MM.1S (cell line): ENCODE data around the gene KIAA1328.

Experiments used
- EZH2 ChIP-seq: fragments of 300-600 bp; sonication (generic); optimal IDR thresholded peaks from 2 replicates; pipeline ENCODE3; 2017; ENCODE audit warnings: low read depth, mild to moderate bottlenecking, antibody characterized with exemption, low read length, mixed read lengths
- EZH2phosphoT487 ChIP-seq: fragments of 300-600 bp; sonication (generic); IDR thresholded peaks from 2 replicates; pipeline ENCODE4 v1.6.1; 2018; ENCODE audit warnings: antibody characterized with exemption, low read length
- TF ChIP-seq, protein P1 (sequence below): fragments of 300-600 bp; sonication (generic); IDR thresholded peaks from 2 replicates; pipeline ENCODE4 v1.5.1; 2016; ENCODE audit warnings: antibody characterized with exemption, low read length, mixed read lengths

GRCh38 chr18:37254236-37254754 is 425.4 kb downstream of the KIAA1328 start:
- TF ChIP-seq, protein P1, sequence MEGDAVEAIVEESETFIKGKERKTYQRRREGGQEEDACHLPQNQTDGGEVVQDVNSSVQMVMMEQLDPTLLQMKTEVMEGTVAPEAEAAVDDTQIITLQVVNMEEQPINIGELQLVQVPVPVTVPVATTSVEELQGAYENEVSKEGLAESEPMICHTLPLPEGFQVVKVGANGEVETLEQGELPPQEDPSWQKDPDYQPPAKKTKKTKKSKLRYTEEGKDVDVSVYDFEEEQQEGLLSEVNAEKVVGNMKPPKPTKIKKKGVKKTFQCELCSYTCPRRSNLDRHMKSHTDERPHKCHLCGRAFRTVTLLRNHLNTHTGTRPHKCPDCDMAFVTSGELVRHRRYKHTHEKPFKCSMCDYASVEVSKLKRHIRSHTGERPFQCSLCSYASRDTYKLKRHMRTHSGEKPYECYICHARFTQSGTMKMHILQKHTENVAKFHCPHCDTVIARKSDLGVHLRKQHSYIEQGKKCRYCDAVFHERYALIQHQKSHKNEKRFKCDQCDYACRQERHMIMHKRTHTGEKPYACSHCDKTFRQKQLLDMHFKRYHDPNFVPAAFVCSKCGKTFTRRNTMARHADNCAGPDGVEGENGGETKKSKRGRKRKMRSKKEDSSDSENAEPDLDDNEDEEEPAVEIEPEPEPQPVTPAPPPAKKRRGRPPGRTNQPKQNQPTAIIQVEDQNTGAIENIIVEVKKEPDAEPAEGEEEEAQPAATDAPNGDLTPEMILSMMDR = no peak
- no peak for TF ChIP-seq EZH2
- no peak for TF ChIP-seq EZH2phosphoT487
